ENCODE measurements around the gene SUN5. TPM values are rescaled to one million over a fixed set of nuclear protein-coding genes. Genes with fewer than 3 reads are reported as not detected.

SUN5 gene
- total RNA-seq, 4 donors from 2014 or later: not detected

DNA sequence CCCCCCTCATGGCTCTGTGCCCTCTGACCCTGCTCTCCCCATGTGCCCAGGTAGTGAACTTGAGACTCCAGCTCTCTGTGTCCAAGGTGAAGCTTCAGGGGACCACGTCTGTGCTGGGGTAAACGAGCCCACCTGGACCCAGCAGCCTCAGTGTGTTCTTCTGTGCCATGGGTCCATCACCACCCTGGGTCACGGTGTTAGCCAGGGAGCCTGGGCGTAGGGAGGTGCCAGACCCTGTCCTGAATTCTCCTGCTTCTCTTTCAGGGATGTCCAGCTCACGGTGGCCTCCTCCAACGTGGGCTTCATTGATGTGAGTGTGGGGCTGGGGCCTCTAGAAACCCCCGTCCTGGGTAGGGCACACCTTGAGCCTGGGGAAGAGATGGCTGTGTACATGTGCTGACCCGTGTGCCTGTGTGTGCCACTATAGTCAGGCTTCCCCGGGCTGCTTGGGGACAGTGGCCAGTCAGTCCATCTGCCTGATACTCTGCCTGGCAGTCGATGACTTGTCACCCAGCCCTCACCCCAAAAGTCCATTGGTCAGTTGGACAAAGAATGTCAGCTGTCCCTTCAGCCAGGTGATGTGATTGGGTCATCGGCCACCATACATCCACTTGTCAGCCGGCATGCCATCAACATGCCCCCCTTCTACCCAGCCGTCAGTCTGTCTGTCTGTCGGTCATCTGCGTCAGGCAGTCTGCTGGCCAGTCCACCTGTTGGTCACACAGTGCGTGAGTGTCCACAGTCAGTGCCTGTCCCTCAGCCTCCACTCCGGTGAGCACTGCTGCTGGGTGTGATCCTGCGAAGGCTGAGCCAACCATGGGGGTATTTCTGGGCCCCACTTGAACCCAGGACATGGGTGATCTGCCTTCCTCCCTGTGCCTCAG, 16.3 kb upstream of the SUN5 start:
- Histone ChIP-seq H3K27ac (no peak overlapping the region), H3K27me3 (no peaks in the 10 kb centered on the region), H3K4me1 (no peaks in the 10 kb centered on the region), H3K9me3 (no peaks in the 10 kb centered on the region), H3K36me3 (no peaks in the 10 kb centered on the region), H3K4me3 (no peak overlapping the region)
- intact Hi-C loops (cut with DNase I; ENCODE audit: low total_unique reads): no loop called here
- TF ChIP-seq, protein P1, sequence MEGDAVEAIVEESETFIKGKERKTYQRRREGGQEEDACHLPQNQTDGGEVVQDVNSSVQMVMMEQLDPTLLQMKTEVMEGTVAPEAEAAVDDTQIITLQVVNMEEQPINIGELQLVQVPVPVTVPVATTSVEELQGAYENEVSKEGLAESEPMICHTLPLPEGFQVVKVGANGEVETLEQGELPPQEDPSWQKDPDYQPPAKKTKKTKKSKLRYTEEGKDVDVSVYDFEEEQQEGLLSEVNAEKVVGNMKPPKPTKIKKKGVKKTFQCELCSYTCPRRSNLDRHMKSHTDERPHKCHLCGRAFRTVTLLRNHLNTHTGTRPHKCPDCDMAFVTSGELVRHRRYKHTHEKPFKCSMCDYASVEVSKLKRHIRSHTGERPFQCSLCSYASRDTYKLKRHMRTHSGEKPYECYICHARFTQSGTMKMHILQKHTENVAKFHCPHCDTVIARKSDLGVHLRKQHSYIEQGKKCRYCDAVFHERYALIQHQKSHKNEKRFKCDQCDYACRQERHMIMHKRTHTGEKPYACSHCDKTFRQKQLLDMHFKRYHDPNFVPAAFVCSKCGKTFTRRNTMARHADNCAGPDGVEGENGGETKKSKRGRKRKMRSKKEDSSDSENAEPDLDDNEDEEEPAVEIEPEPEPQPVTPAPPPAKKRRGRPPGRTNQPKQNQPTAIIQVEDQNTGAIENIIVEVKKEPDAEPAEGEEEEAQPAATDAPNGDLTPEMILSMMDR (IDR thresholded peaks at IDR 0.05): no peak
- no peak for TF ChIP-seq POLR2A (IDR thresholded peaks at IDR 0.05)
- no peak for DNase-seq

DNA sequence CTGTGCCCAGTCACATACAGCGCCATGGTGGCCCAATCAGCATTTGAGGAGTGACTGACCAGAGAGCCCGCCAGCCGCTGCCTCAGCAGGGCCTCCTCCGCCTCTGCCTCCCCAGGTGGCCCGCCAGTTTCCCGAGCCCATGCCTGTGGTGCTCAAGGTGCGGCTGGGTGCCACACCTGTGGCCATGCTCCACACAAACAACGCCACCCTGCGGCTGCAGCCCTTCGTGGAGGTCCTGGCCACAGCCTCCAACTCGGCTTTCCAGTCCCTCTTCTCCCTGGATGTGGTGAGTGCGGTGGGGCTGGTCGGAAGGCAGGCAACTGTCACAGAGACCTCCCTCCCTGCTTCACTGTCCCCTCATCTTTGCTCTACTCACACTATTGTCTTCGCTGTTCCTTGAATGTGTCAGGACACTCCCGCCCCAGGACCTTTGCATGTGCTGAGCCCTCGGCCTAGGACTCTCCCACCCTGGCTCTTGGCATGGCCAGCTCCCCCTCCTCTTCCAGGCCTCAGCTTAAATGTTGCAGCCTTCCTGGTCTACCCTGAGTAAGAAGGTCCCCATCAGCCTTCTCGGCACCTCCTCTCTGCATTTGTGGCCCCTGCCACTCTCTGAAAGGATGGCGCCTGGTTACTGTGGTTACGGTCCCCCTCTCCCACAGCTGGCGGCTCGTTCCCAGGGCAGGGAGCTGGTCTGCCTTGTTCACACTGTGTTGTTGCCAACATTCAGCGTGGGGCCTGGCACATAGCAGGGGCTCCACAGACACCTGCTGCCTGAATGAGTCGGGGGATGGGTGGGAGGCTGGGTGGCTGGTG, 15.4 kb upstream of the SUN5 start:
- no peak for TF ChIP-seq POLR2A (IDR thresholded peaks at IDR 0.05)
- TF ChIP-seq, protein P1 (IDR thresholded peaks at IDR 0.05): no peak
- DNase-seq: no peak
- Histone ChIP-seq H3K27ac (no peak overlapping the region), H3K27me3 (no peaks in the 10 kb centered on the region), H3K4me1 (no peaks in the 10 kb centered on the region), H3K4me3 (no peak overlapping the region), H3K9me3 (no peaks in the 10 kb centered on the region), H3K36me3 (no peaks in the 10 kb centered on the region)
- intact Hi-C loops (cut with DNase I; ENCODE audit: low total_unique reads): no loop called here

DNA sequence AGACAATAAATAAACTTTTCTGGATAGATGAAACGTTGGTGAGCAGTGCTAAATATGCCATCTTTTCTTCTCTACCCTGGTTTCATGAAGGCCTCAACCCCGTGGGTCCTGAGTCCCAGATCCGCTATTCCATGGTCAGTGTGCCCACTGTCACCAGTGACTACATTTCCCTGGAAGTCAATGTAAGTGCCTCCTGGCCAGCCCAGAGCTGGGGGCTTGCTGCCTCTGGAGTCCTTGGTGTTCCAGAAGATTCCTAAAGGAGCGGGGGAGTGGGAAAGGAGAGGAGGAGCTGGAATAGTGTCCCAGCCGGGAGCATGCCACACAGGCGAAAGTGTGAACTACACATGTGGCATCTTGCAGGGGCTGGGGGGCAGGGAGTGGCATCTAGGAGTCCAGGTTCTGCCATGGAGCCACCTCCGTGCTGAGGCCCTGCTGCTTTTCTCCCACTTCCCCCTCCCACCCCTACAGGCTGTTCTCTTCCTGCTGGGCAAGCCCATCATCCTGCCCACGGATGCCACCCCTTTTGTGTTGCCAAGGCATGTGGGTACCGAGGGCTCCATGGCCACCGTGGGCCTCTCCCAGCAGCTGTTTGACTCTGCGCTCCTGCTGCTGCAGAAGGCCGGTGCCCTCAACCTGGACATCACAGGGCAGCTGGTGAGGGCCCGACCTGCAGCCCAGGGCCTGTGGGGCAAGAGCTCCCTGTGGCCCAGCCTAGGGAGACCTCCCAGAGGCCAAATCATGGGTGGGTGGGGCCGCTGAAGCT, 14.1 kb upstream of the SUN5 start:
- Histone ChIP-seq H3K9me3 (no peaks in the 10 kb centered on the region), H3K27me3 (no peaks in the 10 kb centered on the region), H3K27ac (no peak overlapping the region), H3K4me1 (no peaks in the 10 kb centered on the region), H3K4me3 (no peak overlapping the region), H3K36me3 (no peaks in the 10 kb centered on the region)
- no peak for DNase-seq
- intact Hi-C loops (cut with DNase I; ENCODE audit: low total_unique reads): no loop called here
- TF ChIP-seq, protein P1 (IDR thresholded peaks at IDR 0.05): no peak
- TF ChIP-seq POLR2A (IDR thresholded peaks at IDR 0.05): no peak

DNA sequence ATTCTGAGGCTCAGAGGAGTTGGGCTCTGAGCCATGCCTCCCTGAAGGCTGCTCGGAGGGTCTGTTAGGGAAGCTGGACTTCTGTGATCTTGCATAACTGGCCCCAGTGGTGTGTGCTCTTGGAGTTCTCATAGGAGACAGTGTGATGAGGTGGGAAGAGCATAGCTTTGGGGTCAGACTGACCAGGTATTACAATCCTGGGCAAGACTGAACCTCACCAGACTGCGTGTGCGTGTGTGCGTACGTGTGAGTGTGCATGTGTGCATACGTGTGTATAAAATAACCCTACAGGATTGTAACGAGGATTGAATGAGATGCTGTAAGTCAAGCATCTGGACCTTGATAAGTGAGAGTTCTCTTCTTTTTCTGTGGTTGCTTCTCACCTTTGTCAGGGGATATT, 13.3 kb upstream of the SUN5 start:
- Histone ChIP-seq H3K27me3 (no peaks in the 10 kb centered on the region), H3K27ac (no peak overlapping the region), H3K4me3 (no peak overlapping the region), H3K9me3 (no peaks in the 10 kb centered on the region), H3K36me3 (no peaks in the 10 kb centered on the region), H3K4me1 (no peaks in the 10 kb centered on the region)
- intact Hi-C loops (cut with DNase I; ENCODE audit: low total_unique reads): no loop called here
- no peak for DNase-seq
- TF ChIP-seq, protein P1 (IDR thresholded peaks at IDR 0.05): no peak
- no peak for TF ChIP-seq POLR2A (IDR thresholded peaks at IDR 0.05)

Measured in uterus (tissue), 4 donors.